Lower leg skin (tissue), 4 donors: ENCODE results near the gene ZNF407. TPM values are rescaled to one million over a fixed set of nuclear protein-coding genes. Genes with fewer than 3 reads are reported as not detected.

ENCODE experiments used
- DNase-seq, 2 donors: peaks; one replicate each; pipeline ENCODE4 v3.0.0-alpha.2; 2019; ENCODE audit warnings: low spot score in 2 of 2
- H3K4me3 ChIP-seq: fragments of 200-600 bp; sonication (generic); 2 replicates; pipeline ENCODE4 v1.5.1; 2017; ENCODE audit warnings: mild to moderate bottlenecking, low read depth; ENCODE audit not compliant: poor library complexity, severe bottlenecking
- POLR2A ChIP-seq, 2 donors: fragments of 450-650 bp; IDR thresholded peaks; one replicate each; pipeline ENCODE4 v1.6.1; 2016 to 2017; ENCODE audit warnings: antibody characterized with exemption in 2 of 2, mild to moderate bottlenecking in 1 of 2, moderate library complexity in 1 of 2
- WGBS, 2 donors: methylation state at CpG; one replicate each; pipeline ENCODE4 v1.1.5; 2018; 5-methylcytosine and 5-hydroxymethylcytosine counted together
- intact Hi-C: fragments of 100-400 bp; cut with DNase I; formaldehyde crosslinking; loops from one replicate; pipeline ENCODE4 v1.15.0; 2023; ENCODE audit warnings: low total_unique reads
- total RNA-seq, 4 donors: library from RNA; depleted of rRNA; stranded (reverse); fragments of >200 nt; gene quantifications; one replicate each; pipeline ENCODE4 v1.1.0, GENCODE V29; 2016
- TF ChIP-seq, protein P1 (sequence below), 3 donors: fragments of 450-650 bp; IDR thresholded peaks; one replicate each; pipeline ENCODE4 v1.5.1; 2016; ENCODE audit warnings: antibody characterized with exemption in 3 of 3, mild to moderate bottlenecking in 3 of 3, moderate library complexity in 2 of 3

The ZNF407 gene
- total RNA-seq, 4 donors from 2014 or later, result 7.0 to 13.9 (median 10.9) TPM

DNA sequence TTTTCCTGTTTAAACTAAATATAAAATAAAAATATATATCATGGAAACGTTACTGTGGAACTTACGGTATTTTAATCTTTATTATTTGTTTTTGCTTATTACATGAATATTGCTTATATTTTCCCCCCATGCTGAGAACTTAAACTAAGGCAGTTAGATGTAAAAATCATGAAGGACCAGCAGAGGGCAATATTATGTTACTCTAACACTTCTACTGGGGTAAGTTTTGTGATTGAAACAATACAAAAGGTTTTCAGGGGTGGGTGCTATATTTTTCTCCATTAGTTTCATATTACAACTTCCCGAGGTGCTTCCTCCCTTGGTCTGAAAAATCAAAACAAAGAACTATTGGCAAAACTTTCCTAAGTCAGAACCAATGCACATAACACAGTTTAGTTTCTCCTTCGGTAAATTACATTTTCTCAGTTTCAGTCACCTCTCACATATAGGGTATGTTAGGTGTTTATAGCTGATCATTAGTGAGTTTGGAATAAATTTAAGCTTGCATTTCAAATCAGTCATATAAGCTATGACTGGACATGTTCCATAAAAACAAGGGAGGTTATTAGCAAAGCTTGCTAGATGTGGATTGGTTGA lies 54.8 kb downstream of the ZNF407 start:
- TF ChIP-seq, protein P1, sequence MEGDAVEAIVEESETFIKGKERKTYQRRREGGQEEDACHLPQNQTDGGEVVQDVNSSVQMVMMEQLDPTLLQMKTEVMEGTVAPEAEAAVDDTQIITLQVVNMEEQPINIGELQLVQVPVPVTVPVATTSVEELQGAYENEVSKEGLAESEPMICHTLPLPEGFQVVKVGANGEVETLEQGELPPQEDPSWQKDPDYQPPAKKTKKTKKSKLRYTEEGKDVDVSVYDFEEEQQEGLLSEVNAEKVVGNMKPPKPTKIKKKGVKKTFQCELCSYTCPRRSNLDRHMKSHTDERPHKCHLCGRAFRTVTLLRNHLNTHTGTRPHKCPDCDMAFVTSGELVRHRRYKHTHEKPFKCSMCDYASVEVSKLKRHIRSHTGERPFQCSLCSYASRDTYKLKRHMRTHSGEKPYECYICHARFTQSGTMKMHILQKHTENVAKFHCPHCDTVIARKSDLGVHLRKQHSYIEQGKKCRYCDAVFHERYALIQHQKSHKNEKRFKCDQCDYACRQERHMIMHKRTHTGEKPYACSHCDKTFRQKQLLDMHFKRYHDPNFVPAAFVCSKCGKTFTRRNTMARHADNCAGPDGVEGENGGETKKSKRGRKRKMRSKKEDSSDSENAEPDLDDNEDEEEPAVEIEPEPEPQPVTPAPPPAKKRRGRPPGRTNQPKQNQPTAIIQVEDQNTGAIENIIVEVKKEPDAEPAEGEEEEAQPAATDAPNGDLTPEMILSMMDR (IDR thresholded peaks at IDR 0.05), result no peak
- no peak overlapping the region for H3K4me3 ChIP-seq
- DNase-seq, result no peak
- intact Hi-C loops, result no loop called here
- 39 to 43% methylated on average over 4 of the region's 4 CpGs for WGBS, 2 donors

DNA sequence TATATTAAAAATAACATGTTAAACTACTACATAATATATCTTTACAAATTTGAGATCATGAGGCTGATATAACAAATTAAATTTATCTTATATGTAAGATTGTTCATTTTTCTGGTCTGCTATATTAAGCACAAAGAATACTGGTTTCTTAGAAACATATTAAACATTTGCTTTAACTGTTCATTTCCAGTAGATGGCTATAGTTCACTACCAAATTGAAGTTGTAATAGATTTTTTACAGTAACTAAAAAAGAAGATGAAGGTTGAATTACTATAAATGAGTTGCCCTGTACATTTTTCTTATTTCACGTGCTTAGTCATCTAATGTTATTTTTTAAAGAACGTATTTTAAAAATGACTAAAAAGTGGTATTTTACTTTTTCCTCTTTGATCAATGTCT lies 57.0 kb downstream of the ZNF407 start:
- 76 to 79% methylated on average over 2 of the region's 2 CpGs for WGBS, 2 donors
- H3K4me3 ChIP-seq, result no peak overlapping the region
- intact Hi-C loops, result no loop called here
- DNase-seq, result no peak
- TF ChIP-seq, protein P1 (IDR thresholded peaks at IDR 0.05), result no peak
- TF ChIP-seq POLR2A (IDR thresholded peaks at IDR 0.05), result no peak

DNA sequence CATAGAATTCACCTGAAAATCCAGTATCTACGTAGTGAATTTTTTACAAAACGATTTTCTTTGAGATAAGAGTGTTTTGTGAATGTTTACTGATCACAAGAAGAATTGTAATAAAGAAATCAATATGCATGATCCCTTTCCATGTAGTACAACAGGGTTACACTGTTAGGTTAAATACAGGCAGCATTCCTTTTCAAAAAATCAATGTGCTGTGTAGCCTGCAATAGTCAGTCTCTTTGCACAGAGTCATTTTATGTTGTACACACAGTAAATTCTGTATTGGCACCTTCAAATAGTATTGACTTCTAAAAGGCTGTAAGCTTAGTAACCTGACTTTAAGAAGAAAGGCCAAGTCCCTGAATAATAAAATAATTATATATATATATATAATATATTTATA lies 63.3 kb downstream of the ZNF407 start:
- WGBS, 2 donors, result 96 to 97% methylated on average over 2 of the region's 2 CpGs
- no peak overlapping the region for H3K4me3 ChIP-seq
- DNase-seq, result no peak
- intact Hi-C loops, result no loop called here
- TF ChIP-seq, protein P1 (IDR thresholded peaks at IDR 0.05), result no peak
- TF ChIP-seq POLR2A (IDR thresholded peaks at IDR 0.05), result no peak

DNA sequence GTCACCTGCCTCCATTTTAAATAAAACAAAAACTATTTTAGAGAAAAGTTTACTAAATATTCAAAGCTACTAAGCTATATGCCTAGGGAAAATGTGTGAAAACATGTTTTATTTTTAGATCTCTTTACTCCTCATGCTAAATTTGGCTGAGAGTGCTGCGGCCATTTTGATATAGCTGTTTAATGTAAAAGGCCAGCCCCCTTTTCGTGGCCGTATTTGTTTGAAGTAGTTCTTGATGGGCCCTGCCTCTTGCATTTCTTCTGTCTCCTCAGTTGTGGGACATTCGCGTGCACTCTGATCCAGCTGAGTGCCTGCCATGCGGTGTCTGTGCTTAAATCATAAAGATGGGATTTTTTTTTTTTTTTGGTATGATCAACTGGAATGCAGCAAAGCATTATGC lies 64.0 kb downstream of the ZNF407 start:
- intact Hi-C loops, result no loop called here
- TF ChIP-seq, protein P1 (IDR thresholded peaks at IDR 0.05), result no peak
- no peak for TF ChIP-seq POLR2A (IDR thresholded peaks at IDR 0.05)
- 95 to 97% methylated on average over 6 of the region's 6 CpGs for WGBS, 2 donors
- H3K4me3 ChIP-seq, result no peak overlapping the region
- no peak for DNase-seq

DNA sequence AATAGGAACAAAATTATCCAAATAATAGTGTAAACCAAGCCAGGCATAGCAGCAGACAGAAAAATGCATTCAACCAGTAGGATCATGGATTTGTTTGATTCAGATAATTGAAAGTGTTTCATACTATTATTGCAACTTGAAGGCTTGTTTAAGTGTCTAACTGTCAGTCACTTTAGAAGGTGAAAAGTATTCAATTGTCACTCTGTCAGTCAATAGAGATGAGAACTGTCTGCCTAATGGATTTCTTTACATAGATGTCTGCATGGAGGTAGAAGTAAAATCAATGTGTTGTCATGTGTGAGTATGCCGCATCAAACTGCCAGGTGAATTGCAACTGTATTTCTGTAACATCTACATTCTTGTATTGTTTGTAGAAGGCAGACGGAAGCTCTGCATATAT lies 65.0 kb downstream of the ZNF407 start:
- WGBS, 2 donors, result 76 to 79% methylated on average over 2 of the region's 2 CpGs
- intact Hi-C loops, result no loop called here
- H3K4me3 ChIP-seq, result no peak overlapping the region
- DNase-seq, result no peak
- no peak for TF ChIP-seq POLR2A (IDR thresholded peaks at IDR 0.05)
- TF ChIP-seq, protein P1 (IDR thresholded peaks at IDR 0.05), result no peak

DNA sequence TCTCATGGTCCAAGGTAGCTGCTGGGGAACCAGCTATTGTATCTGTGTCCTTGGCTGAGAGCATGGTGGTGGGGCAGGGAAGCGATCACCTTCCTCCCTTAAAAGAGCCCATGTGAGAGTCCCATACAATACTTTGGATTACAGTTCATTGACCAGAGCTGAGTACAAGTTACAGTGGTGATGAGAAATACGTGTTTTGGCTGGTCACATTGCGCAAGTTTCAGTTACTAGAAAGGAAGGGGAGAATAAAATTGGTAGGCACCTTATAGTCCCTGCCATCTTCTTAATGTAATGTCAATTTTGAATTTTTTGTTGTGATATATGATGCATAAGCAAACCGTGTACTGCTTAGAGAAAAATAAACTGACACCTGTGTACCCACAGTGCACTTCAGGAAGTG lies 67.7 kb downstream of the ZNF407 start:
- TF ChIP-seq POLR2A (IDR thresholded peaks at IDR 0.05), result no peak
- TF ChIP-seq, protein P1 (IDR thresholded peaks at IDR 0.05), result no peak
- 88 to 91% methylated on average over 4 of the region's 4 CpGs for WGBS, 2 donors
- DNase-seq, result no peak
- intact Hi-C loops, result no loop called here
- H3K4me3 ChIP-seq, result no peak overlapping the region
